NCI-H2107 treated with DMSO at 0.1 percent for 48 hours (cell line): Measurements from ENCODE around the gene EHHADH.
A peak's percentile ranks its signal among the peaks of the same experiment; 100 is the strongest.
"Not testable (repeated sequence)": the region's sequence is repeated elsewhere in the genome, so short reads cannot be mapped to it uniquely, and the experiment has no call there.

Experiments
- DNase-seq: peaks from one replicate; lab custom pipeline; 2025; ENCODE audit not compliant: unreplicated experiment; lab: John Stamatoyannopoulos, UW

Gene EHHADH

DNA sequence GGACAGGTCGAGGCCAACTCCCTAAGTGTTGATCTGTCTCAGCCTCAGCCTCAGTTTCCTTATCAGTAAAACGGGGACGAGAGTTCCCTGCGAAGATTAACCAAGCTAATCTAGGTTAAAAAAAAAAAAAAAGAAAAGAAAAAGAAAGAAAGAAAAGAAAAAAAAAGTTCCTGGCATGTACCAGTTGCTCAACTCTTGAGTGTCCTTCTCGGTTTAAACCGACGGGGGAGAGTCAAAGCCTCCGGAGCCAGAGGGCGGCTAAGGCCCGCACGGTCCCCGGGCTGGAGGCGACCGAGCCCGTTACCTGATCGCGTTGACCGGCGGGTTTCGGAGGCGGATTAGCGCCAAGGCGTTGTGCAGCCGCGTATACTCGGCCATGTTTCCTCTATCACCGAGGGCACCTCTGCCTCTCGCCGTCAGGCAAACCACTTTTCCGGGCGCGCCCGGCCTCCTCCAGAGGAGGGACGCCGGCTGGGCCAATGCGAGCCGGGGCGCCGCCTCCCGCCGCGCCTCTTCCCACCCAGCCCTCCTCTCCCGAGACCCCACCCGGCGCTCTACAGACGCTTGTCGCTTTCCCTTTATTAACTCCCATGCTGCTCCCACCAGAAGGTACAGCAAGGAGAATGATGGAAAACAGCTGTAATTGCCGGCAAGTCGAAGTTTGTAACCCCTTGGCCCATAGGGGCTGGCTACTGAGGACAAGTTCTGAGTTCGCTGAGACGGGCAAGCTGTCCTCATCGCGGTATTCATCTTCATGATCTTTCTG is at the start of gene EHHADH:
Gene EHHADH, minus strand, starts transcription at position 405 of the 766 bp plus-strand sequence. Its CDS starts 27 bp downstream, at position 378.
- DNase-seq: peak; percentile 40

DNA sequence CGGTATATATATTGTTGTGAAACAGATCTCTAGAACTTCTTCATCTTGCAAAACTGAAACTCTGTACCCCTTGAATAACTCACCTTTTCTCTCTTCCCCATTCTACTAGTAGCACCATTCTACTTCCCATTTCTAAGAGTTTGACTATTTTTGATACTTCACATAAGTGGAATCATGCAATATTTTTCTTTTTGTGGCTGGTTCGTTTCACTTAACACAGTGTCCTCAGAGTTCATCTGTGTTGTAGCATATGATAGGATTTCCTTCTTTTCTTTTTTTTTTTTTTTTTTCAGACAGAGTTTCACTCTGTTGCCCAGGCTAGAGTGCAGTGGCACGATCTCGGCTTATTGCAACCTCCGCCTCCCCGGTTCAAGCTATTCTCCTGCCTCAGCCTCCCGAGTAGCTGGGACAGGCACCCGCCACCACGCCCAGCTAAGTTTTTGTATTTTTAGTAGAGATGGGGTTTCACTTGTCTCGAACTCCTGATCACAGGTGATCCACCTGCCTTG is 46.1 kb upstream of the EHHADH start:
- not testable (repeated sequence) for DNase-seq

DNA sequence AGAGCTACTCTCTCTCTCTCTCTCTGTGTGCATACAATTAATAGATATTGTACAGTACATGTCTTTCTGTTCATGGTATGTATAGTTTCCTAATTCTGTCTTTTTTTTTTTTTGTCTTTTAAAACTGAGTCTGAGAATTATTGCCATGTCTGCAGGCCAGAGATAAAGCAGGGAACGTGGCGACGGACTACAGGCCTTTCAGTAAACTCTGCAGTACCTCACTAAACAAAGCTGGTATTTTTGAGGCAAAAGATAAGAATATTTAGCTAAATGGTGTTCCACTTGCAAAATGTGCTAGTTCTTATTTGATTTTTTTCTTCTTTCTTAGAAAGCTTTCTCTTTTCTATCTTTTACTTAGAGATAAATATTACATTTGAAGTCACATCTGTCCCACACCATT is 44.0 kb upstream of the EHHADH start:
- DNase-seq: no peak

DNA sequence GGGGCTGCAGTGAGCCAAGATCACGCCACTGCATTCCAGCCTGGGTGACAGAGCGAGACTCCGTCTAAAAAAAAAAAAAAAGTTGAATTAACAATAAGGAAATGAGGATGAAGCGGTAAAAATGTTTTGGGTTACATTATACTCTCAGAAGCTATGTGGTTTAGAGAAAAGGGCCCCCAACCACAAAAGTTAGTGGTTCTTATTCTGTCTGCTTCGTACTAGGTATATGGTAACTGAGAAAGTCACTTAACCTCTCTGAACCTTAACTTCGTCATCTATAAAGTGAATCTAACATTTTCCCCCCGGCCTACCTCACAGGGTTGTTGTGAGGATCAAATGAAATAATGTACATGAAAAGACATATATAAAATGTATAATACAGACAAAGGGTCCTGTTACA is 38.4 kb upstream of the EHHADH start:
- DNase-seq: no peak

DNA sequence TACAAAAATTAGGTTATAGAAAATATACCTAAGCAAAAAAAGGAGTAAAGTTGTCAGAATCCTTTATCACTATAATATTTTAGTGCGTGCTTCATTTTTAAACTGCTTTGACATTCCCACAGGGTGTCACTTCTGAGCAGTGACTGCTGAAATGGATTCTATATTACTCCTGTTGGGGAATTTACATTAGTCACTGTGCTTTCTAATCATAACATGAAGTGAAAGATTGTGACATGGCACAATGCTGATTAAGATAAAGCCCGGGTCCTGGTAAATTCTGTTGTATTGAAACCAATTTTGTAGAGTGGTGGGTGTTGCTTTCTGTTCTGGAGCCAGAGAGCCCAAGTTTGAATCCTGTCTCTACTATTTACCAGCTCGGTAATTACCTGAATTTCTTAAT is 36.4 kb upstream of the EHHADH start:
- no peak for DNase-seq

DNA sequence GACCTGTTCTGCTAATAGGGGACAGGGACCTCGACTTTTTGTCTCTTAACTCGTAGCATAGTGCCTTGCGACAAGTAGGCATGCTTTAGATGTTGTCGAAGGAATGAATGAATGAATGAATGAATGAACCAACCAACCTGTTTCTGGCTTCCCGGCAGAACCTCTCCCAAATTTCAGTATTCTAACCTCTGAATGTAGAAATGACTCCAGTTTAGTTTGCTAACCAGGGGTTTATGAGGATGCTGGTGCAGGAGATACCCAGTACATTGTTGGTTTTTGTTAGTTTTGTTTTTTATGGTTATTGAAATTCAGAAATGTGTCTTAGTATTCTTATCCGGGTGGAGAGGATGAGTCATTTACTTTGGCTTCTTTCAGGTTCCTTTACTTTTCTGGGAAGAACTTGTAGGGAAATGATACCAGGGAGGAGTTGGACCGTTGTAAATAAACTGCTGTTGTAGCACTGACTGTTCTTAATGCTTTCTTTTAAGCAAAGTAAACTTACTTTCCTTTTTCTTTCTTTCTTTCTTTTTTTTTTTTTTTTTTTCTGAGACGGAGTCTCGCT is 29.6 kb upstream of the EHHADH start:
- DNase-seq: no peak

- DNase-seq: peak; percentile 98
Measured at GRCh38 chr3:185282696-185283373, 29.0 kb upstream of the EHHADH start.

DNA sequence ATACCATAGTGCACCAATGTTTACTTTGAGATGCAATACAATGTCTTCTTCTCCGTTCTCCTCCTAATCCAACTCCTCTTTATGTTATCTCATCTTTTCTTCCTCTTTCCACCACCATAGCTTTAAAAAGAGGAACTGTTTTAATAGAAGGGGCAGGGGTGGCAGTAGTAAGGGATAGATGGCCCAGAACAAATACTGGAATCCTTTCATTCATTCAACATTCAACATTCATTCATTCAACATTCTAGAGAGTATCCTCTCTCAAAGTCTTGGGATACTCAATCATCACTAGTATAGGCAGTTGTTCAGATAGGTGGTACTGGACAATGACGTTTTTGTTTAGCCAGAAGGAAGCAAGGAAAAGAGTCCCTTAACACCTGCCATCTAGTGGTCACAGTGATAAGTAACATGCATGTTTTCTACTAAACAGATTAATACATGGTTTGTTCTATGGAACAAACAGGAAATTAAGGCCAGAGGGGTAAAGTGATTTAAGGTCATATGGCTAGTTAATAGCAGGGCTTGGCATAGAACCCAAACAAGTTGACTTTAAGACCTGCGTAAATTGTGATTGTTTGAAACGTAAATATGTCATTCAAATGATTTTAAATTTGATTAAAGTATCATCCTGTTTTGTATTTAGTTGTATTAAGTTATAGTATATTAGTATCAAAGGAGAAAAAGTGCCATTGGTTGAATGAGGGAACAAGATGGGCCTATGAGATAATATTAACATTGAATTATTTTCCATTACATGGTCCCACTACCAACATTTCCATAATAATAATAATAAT is 26.9 kb upstream of the EHHADH start:
- peak; percentile 69 for DNase-seq

DNA sequence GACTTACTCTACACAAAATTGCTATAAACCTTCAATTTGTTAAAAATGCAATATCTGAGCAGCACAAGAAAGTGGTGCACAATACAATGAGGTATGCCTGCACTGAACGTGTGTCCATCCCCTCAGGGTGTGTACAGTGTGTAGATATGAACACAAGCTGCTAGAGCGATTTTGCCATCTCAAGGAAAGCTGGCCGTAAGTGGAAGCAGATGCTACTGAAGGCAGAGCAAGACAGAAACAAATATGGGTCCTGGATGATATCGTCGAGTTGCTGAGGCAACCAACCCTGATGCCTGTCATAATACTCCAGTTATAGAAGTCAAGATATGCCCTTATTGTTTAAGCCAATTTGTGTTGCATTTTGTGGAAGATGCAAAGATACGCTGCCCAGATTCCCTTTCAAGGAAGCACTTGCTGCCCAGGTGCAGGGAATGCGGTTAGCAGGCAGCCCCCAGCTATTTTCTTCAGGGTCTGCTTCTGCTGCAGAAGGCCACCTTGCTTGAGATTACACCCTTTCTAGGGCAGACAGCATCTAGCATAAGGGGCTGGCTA is 25.8 kb upstream of the EHHADH start:
- no peak for DNase-seq

GRCh38 chr3:185276415-185276814 is 22.6 kb upstream of the EHHADH start:
- no peak for DNase-seq

- DNase-seq: no peak
Measured at GRCh38 chr3:185272033-185272432, 18.2 kb upstream of the EHHADH start.

GRCh38 chr3:185270956-185271332 is 17.1 kb upstream of the EHHADH start:
- no peak for DNase-seq

- DNase-seq: peak; percentile 66
Measured at GRCh38 chr3:185270262-185270955, 16.6 kb upstream of the EHHADH start.

- no peak for DNase-seq
Measured at GRCh38 chr3:185268194-185268962, 14.5 kb upstream of the EHHADH start.

- DNase-seq: no peak
Measured at GRCh38 chr3:185267193-185267592, 13.3 kb upstream of the EHHADH start.

DNA sequence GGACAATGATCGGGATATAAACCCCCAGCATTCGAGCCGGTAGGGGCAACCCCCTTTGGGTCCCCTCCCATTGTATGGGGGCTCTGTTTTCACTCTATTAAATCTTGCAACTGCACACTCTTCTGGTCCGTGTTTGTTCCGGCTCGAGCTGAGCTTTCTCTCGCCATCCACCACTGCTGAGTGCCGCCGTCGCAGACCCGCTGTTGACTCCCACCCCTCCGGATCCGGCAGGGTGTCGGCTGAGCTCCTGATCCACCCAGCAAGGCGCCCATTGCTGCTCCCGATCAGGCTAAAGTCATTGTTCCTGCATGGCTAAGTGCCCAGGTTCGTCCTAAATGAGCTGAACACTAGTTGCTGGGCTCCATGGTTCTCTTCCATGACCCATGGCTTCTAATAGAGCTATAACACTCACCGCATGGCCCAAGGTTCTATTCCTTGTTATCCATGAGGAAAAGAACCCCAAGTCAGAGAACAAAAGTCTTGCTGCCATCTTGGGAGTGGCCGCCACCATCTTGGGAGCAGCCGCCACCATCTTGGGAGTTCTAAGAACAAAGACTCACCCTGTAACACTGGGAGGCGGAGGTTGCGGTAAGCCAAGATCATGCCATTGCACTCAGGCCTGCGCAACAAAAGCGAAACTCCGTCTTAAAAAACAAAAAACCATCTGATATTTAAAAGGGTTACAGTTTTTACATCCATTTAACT is 11.2 kb upstream of the EHHADH start:
- no peak for DNase-seq

DNA sequence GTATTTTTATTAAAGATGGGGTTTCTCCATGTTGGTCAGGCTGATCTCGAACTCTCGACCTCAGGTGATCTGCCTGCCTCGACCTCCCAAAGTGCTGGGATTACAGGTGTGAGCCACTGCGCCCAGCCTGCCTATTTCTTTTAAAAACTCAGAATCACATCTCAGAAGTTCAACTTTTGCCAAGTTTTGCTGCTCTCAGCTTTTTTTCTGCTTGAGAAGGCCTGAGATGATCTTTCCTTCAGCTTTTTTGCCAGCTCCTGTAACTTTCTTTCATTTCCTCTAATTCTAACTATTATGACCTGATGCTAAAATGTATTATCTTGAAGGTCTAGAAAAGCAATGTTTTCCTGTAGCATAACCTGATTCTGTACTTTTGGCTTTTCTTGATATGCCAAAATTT is 9.6 kb upstream of the EHHADH start:
- no peak for DNase-seq

DNA sequence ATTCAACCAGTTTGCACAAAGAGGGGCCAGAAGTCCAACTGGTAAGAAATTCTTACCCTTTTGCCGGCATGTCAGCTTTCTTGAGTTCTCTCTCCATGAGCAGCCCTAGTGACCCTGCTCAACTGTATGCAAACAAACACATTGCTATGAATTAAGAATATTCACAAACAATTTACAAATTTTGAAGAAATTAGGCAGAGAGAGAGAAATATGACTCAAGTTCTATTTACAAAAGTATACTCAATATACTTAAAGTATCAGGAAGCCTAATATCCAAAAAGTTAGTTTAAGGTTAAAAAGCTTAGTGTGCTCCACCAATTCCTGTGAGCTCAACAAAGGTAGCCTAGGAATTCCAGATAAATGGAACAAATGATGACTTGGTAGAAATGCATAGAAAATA is 3.5 kb upstream of the EHHADH start:
- no peak for DNase-seq

DNA sequence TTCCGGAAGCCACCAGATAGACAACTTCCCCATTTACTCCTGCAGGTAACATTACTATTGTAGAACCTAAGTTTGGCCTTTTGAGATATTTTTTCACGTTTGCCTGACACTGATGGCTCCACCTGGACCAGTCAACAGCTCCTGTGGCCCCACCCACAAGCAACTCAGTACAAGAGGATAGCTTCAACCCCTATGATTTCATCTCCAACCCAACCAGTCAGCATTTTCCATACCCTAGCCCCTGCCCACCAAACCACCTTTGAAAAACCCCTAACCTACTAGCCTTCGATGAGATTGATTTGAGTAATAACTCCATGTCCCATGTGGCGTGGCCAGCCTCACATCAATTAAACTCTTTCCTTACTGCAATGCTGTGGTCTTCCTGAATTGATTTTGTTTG is 950 bp upstream of the EHHADH start:
- DNase-seq: no peak
